Fibroblast of lung (primary cell): ENCODE data around the gene SAP25.

Experiments
- CTCF ChIP-seq, 2 donors: IDR thresholded peaks in 1 of 2; conservative IDR thresholded peaks in 1 of 2; 1 replicate in 1 of 2; 2 replicates in 1 of 2; pipeline ENCODE4 v1.5.1; 2011 to 2012; ENCODE audit warnings: low read length in 2 of 2, control low read depth in 1 of 2, inconsistent platforms in 1 of 2, low read depth in 1 of 2, mild to moderate bottlenecking in 1 of 2
- EZH2 ChIP-seq: IDR thresholded peaks from 2 replicates; pipeline ENCODE4 v1.5.1; 2012; ENCODE audit warnings: low read length, control low read depth, mild to moderate bottlenecking; ENCODE audit errors: missing control alignments

- no peak for TF ChIP-seq CTCF (conservative IDR thresholded peaks at IDR 0.05 in 1 of 2, IDR thresholded peaks at IDR 0.05 in 1 of 2; ENCODE audit: low read depth in 1 of 2, low read length in 2 of 2)
- TF ChIP-seq EZH2, result no peak
Measured at GRCh38 chr7:100577507-100577906, 3.8 kb upstream of the SAP25 start.
